H9 (cell line): Measurements from ENCODE around the gene LRTM2. TPM values are rescaled to one million over a fixed set of nuclear protein-coding genes. Genes with fewer than 3 reads are reported as not detected.

Experiments used
- DNase-seq: peaks from one replicate; pipeline ENCODE4 v3.0.0-alpha.2; 2017
- H2AFZ ChIP-seq: one replicate; pipeline ENCODE4 v1.6.1; 2013; ENCODE audit warnings: mild to moderate bottlenecking, low read length, control low read depth, moderate library complexity
- H2AK5ac ChIP-seq: 2 replicates; pipeline ENCODE4 v1.6.1; 2013; ENCODE audit warnings: low read length, control low read depth, mixed read lengths; ENCODE audit not compliant: insufficient read length
- H2BK120ac ChIP-seq: one replicate; pipeline ENCODE4 v1.6.1; 2013; ENCODE audit warnings: low read depth, mild to moderate bottlenecking, low read length, control low read depth, inconsistent platforms; ENCODE audit not compliant: poor library complexity, severe bottlenecking
- H2BK12ac ChIP-seq: 2 replicates; pipeline ENCODE4 v1.6.1; 2013; ENCODE audit warnings: low read length, control low read depth, mixed read lengths, low read depth; ENCODE audit not compliant: insufficient read length
- H2BK15ac ChIP-seq: 2 replicates; pipeline ENCODE4 v1.6.1; 2013; ENCODE audit warnings: low read depth, low read length, control low read depth
- H2BK20ac ChIP-seq: one replicate; pipeline ENCODE4 v1.6.1; 2013; ENCODE audit warnings: low read depth, mild to moderate bottlenecking, low read length, control low read depth, inconsistent platforms; ENCODE audit not compliant: poor library complexity, severe bottlenecking
- H2BK5ac ChIP-seq: 2 replicates; pipeline ENCODE4 v1.6.1; 2013; ENCODE audit warnings: low read length, control low read depth, mixed read lengths; ENCODE audit not compliant: insufficient read length
- H3K14ac ChIP-seq: 2 replicates; pipeline ENCODE4 v1.6.1; 2013; ENCODE audit warnings: low read length, control low read depth; ENCODE audit not compliant: insufficient read depth
- H3K18ac ChIP-seq: 2 replicates; pipeline ENCODE4 v1.6.1; 2013; ENCODE audit warnings: low read depth, mild to moderate bottlenecking, mixed read lengths, low read length, control low read depth; ENCODE audit not compliant: insufficient read length
- H3K23ac ChIP-seq: 2 replicates; pipeline ENCODE4 v1.6.1; 2013; ENCODE audit warnings: low read length, control low read depth, mixed read lengths, low read depth; ENCODE audit not compliant: insufficient read length
- H3K23me2 ChIP-seq: 2 replicates; pipeline ENCODE4 v1.6.1; 2013; ENCODE audit warnings: low read depth, mild to moderate bottlenecking, mixed read lengths, low read length, control low read depth; ENCODE audit not compliant: insufficient read length, poor library complexity, severe bottlenecking
- H3K27ac ChIP-seq: 2 replicates; pipeline ENCODE4 v1.5.1; 2013; ENCODE audit warnings: low read length, control low read depth, mixed read lengths, low read depth; ENCODE audit not compliant: insufficient read length
- H3K27me3 ChIP-seq: 2 replicates; pipeline ENCODE4 v1.6.1; 2013; ENCODE audit warnings: low read length, control low read depth, inconsistent platforms; ENCODE audit not compliant: insufficient read depth
- H3K4ac ChIP-seq: 2 replicates; pipeline ENCODE4 v1.6.1; 2013; ENCODE audit warnings: low read depth, mild to moderate bottlenecking, control low read depth, inconsistent platforms, low read length, moderate library complexity
- H3K4me1 ChIP-seq: 2 replicates; pipeline ENCODE4 v1.6.1; 2013; ENCODE audit warnings: low read length, control low read depth, inconsistent platforms; ENCODE audit not compliant: insufficient read depth
- H3K4me2 ChIP-seq: 2 replicates; pipeline ENCODE4 v1.6.1; 2013; ENCODE audit warnings: low read length, control low read depth, mixed read lengths; ENCODE audit not compliant: insufficient read length, insufficient read depth
- H3K56ac ChIP-seq: 2 replicates; pipeline ENCODE4 v1.6.1; 2013; ENCODE audit warnings: low read depth, mild to moderate bottlenecking, mixed read lengths, low read length, control low read depth; ENCODE audit not compliant: insufficient read length
- H3K79me1 ChIP-seq: 2 replicates; pipeline ENCODE4 v1.6.1; 2013; ENCODE audit warnings: low read depth, mild to moderate bottlenecking, moderate library complexity, low read length, control low read depth, inconsistent platforms; ENCODE audit not compliant: insufficient read depth, poor library complexity, severe bottlenecking
- H3K79me2 ChIP-seq: 2 replicates; pipeline ENCODE4 v1.6.1; 2013; ENCODE audit warnings: low read length, control low read depth, inconsistent platforms; ENCODE audit not compliant: insufficient read depth
- H3K9ac ChIP-seq: 2 replicates; pipeline ENCODE4 v1.6.1; 2013; ENCODE audit warnings: low read length, control low read depth, mixed read lengths; ENCODE audit not compliant: insufficient read length; ENCODE audit errors: extremely low read depth
- H3K9me3 ChIP-seq: one replicate; pipeline ENCODE4 v1.6.1; 2013; ENCODE audit warnings: low read depth, low read length, inconsistent platforms; ENCODE audit not compliant: control insufficient read depth
- H3T11ph ChIP-seq: one replicate; pipeline ENCODE4 v1.6.1; 2013; ENCODE audit warnings: mild to moderate bottlenecking, low read length, control low read depth, inconsistent platforms
- H4K20me1 ChIP-seq: one replicate; pipeline ENCODE4 v1.6.1; 2013; ENCODE audit not compliant: control insufficient read depth, insufficient read length, insufficient read depth
- H4K5ac ChIP-seq: 2 replicates; pipeline ENCODE4 v1.6.1; 2013; ENCODE audit warnings: low read depth, mild to moderate bottlenecking, mixed read lengths, low read length, control low read depth; ENCODE audit not compliant: insufficient read length
- H4K8ac ChIP-seq: replicated peaks from 2 replicates; pipeline ENCODE4 v1.6.1; 2013; ENCODE audit warnings: low read length, control low read depth, mixed read lengths, low read depth; ENCODE audit not compliant: insufficient read length
- H4K91ac ChIP-seq: 2 replicates; pipeline ENCODE4 v1.6.1; 2013; ENCODE audit warnings: low read depth, mild to moderate bottlenecking, moderate library complexity, mixed read lengths, low read length, control low read depth; ENCODE audit not compliant: insufficient read length
- H3K27ac Mint-ChIP-seq, 3 experiments: 2 replicates in 2 of 3; 3 replicates in 1 of 3; pipeline ENCODE4 v1.8.0; 2020 to 2021; ENCODE audit warnings: mixed read lengths in 3 of 3, mild to moderate bottlenecking in 1 of 3, moderate library complexity in 1 of 3
- H3K27me3 Mint-ChIP-seq: 2 replicates; pipeline ENCODE4 v1.8.0; 2021; ENCODE audit warnings: low read depth, mild to moderate bottlenecking, moderate library complexity, mixed read lengths
- H3K36me3 Mint-ChIP-seq, 3 experiments: 2 replicates in 2 of 3; 3 replicates in 1 of 3; pipeline ENCODE4 v1.8.0; 2020 to 2021; ENCODE audit warnings: low read depth in 3 of 3, mixed read lengths in 3 of 3; ENCODE audit not compliant: insufficient read depth in 1 of 3
- H3K4me1 Mint-ChIP-seq, 2 experiments: 2 replicates each; pipeline ENCODE4 v1.8.0; 2020; ENCODE audit warnings: mixed read lengths in 2 of 2
- H3K4me3 Mint-ChIP-seq, 2 experiments: 2 replicates in 1 of 2; 3 replicates in 1 of 2; pipeline ENCODE4 v1.8.0; 2020 to 2021; ENCODE audit warnings: mild to moderate bottlenecking in 2 of 2, mixed read lengths in 2 of 2, moderate library complexity in 1 of 2
- H3K9me3 Mint-ChIP-seq, 2 experiments: 2 replicates in 1 of 2; 3 replicates in 1 of 2; pipeline ENCODE4 v1.8.0; 2020; ENCODE audit warnings: mild to moderate bottlenecking in 2 of 2, mixed read lengths in 2 of 2, moderate library complexity in 1 of 2
- WGBS: extraction: QIAGEN DNeasy Blood & Tissue Kit; methylation state at CpG from one replicate; pipeline ENCODE4 v1.1.7; 2013; ENCODE audit warnings: missing lambda C conversion rate, low lambda C conversion rate, mixed read lengths; ENCODE audit not compliant: insufficient read length; ENCODE audit errors: extremely low coverage; 5-methylcytosine and 5-hydroxymethylcytosine counted together
- total RNA-seq: library from RNA; stranded (reverse); gene quantifications from 2 replicates; pipeline ENCODE4 v1.2.1, GENCODE V29; 2021
- TF ChIP-seq, protein P1 (sequence below): fragments of 200-600 bp; sonication (generic); conservative IDR thresholded peaks from 3 replicates; pipeline ENCODE4 v1.8.0; 2021; ENCODE audit warnings: antibody characterized with exemption, mild to moderate bottlenecking

LRTM2 gene
- total RNA-seq, 1 experiment from 2014 or later, result not detected

- no peak overlapping the region for H3K9ac ChIP-seq
- no peak overlapping the region for H3K23ac ChIP-seq
- H3K23me2 ChIP-seq, result no peaks in the 10 kb centered on the region
- no peak overlapping the region for H4K5ac ChIP-seq
- H3K9me3 Mint-ChIP-seq, result no peaks in the 10 kb centered on the region
- H3K27ac ChIP-seq, result no peak overlapping the region
- H3K4me2 ChIP-seq, result no peak overlapping the region
- H3K79me2 ChIP-seq, result no peaks in the 10 kb centered on the region
- H4K20me1 ChIP-seq, result no peaks in the 10 kb centered on the region
- TF ChIP-seq, protein P1, sequence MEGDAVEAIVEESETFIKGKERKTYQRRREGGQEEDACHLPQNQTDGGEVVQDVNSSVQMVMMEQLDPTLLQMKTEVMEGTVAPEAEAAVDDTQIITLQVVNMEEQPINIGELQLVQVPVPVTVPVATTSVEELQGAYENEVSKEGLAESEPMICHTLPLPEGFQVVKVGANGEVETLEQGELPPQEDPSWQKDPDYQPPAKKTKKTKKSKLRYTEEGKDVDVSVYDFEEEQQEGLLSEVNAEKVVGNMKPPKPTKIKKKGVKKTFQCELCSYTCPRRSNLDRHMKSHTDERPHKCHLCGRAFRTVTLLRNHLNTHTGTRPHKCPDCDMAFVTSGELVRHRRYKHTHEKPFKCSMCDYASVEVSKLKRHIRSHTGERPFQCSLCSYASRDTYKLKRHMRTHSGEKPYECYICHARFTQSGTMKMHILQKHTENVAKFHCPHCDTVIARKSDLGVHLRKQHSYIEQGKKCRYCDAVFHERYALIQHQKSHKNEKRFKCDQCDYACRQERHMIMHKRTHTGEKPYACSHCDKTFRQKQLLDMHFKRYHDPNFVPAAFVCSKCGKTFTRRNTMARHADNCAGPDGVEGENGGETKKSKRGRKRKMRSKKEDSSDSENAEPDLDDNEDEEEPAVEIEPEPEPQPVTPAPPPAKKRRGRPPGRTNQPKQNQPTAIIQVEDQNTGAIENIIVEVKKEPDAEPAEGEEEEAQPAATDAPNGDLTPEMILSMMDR, result no peak
- WGBS, result no CpG with 5 or more reads among the region's 16 CpGs
- H2AK5ac ChIP-seq, result no peak overlapping the region
- no peak overlapping the region for H2BK5ac ChIP-seq
- peaks cover 7 to 38% of the 10 kb centered on the region in 2 experiments for H3K4me1 Mint-ChIP-seq
- H2BK15ac ChIP-seq, result no peak overlapping the region
- peaks cover 40% of the 10 kb centered on the region for H3K27me3 Mint-ChIP-seq
- H3K27me3 ChIP-seq, result no peaks in the 10 kb centered on the region
- no peaks in the 10 kb centered on the region for H3K9me3 ChIP-seq
- no peak for DNase-seq
- H4K91ac ChIP-seq, result no peak overlapping the region
- no peak overlapping the region; a peak in 1 of 7 replicates for H3K27ac Mint-ChIP-seq
- H3T11ph ChIP-seq, result no peak overlapping the region
- H3K79me1 ChIP-seq, result no peaks in the 10 kb centered on the region
- H3K4ac ChIP-seq, result no peak overlapping the region
- H3K4me3 Mint-ChIP-seq, result no peak overlapping the region
- no peak overlapping the region for H3K56ac ChIP-seq
- no peaks in the 10 kb centered on the region for H3K36me3 Mint-ChIP-seq
- H3K18ac ChIP-seq, result no peak overlapping the region
- H3K4me1 ChIP-seq, result no peaks in the 10 kb centered on the region
- no peak overlapping the region for H4K8ac ChIP-seq
- H2BK20ac ChIP-seq, result no peak overlapping the region
- no peak overlapping the region for H3K14ac ChIP-seq
- no peak overlapping the region for H2AFZ ChIP-seq
- H2BK120ac ChIP-seq, result no peak overlapping the region
- no peak overlapping the region for H2BK12ac ChIP-seq
Observed at GRCh38 chr12:1828856-1829255, 8.5 kb downstream of the LRTM2 start.
